DND-41 (cell line): Measurements from ENCODE around the gene LAT.

Experiments used
- EZH2 ChIP-seq: IDR thresholded peaks from 3 replicates; pipeline ENCODE4 v1.6.1; 2012; ENCODE audit warnings: borderline replicate concordance, low read depth, mild to moderate bottlenecking, moderate library complexity, low read length, inconsistent platforms; ENCODE audit not compliant: severe bottlenecking
- TF ChIP-seq, protein P1 (sequence below): IDR thresholded peaks from 2 replicates; pipeline ENCODE4 v1.5.1; 2012; ENCODE audit warnings: borderline replicate concordance, low read length, moderate library complexity, mild to moderate bottlenecking; ENCODE audit not compliant: poor library complexity, severe bottlenecking; ENCODE audit errors: extremely low read depth

- TF ChIP-seq, protein P1, sequence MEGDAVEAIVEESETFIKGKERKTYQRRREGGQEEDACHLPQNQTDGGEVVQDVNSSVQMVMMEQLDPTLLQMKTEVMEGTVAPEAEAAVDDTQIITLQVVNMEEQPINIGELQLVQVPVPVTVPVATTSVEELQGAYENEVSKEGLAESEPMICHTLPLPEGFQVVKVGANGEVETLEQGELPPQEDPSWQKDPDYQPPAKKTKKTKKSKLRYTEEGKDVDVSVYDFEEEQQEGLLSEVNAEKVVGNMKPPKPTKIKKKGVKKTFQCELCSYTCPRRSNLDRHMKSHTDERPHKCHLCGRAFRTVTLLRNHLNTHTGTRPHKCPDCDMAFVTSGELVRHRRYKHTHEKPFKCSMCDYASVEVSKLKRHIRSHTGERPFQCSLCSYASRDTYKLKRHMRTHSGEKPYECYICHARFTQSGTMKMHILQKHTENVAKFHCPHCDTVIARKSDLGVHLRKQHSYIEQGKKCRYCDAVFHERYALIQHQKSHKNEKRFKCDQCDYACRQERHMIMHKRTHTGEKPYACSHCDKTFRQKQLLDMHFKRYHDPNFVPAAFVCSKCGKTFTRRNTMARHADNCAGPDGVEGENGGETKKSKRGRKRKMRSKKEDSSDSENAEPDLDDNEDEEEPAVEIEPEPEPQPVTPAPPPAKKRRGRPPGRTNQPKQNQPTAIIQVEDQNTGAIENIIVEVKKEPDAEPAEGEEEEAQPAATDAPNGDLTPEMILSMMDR, result no peak
- TF ChIP-seq EZH2, result no peak
Measured at GRCh38 chr16:28936784-28937155, 48.1 kb upstream of the LAT start.
